DMS53 treated with DMSO at 0.1 percent for 48 hours (cell line): ENCODE results near the gene SERPINA3.
"Not testable (repeated sequence)": the region's sequence is repeated elsewhere in the genome, so short reads cannot be mapped to it uniquely, and the experiment has no call there.

Experiments used
- DNase-seq: peaks from one replicate; lab custom pipeline; 2025; ENCODE audit not compliant: unreplicated experiment; lab: John Stamatoyannopoulos, UW

The SERPINA3 gene

DNA sequence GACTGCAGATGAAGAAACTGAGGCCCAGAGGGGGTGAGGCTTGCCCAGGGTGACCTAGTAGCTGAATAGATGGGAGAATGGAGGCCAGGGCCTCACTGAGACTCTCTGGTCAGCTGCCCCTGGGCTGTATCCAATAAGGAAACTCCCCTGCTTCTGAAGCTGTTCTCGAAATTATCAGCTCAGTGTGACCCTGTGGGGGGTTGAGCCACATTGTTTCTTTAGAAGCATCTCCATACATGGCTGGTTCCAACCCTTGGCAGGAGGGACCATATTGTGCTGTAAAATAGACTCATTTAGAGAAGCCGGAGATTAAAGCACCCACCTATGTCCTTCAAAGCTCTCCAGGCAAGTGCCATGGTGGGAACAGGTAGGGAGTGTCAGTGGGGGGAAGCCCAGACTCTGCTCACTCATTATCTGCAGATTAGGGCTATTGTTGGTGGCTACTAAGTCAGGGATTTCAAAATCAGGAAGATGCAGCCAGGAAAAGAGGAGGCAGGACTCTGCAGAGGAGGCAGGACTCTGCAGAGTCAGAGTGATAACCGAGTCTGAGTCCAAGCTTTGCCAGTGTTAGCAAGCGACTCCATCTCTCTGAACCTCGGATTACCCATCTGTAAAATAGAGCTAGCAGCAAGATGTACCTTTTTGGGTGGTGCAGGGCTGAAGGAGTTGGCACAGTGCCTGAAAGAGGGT lies 27.5 kb upstream of the SERPINA3 start:
- DNase-seq = no peak

DNA sequence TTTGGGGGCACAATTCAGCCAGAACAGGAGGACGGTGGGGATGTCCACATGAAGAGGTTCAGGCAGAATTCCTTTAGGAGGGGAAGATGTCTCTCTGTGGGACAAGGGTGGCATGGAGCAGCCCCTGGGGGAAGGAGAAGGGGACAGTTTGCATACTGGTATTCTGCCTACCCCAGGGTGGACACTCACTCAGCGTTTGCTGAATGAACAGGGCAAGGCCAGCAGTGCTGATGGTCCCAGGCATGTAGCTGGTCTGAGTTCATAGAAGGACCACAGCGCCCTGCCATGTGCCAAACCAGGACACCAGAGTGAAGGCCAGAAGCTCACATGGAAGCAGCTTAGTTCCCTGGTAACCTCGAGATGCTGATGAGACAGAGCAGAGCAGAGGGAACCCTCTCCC lies 25.6 kb upstream of the SERPINA3 start:
- no peak for DNase-seq

DNA sequence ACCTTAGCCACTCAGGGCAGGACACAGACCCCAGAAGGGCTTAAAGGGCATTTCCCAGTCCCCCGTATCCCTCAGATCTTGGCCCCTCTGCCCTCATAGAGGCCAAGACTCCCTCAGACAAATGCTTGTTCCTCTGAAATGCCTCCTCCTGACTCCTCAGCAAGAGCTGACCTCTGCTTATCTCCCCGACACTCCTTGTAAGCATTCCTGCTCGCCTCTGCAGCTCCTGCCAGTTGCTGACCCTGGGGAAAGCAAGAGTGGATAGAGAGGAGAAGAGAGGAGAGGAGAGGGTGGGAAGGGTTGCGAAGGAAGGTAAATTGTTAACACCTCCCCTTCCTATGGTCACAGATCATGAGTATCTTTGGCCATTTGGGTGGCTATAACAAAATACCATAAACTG lies 23.9 kb upstream of the SERPINA3 start:
- DNase-seq = no peak

DNA sequence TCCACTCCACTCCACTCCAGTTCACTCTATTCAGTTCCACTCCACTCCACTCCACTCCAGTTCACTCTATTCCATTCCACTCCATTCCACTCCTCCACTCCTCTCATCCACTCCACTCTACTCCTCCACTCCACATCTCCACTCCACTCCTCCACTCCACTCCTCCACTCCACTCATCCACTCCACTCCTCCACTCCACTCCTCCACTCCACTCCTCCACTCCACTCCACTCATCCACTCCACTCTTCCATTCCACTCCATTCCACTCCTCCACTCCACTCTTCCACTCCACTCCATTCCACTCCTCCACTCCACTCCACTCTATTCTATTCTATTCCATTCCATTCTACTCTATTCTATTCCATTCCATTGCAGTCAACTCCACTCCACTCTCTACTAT lies 21.1 kb upstream of the SERPINA3 start:
- DNase-seq = no peak

DNA sequence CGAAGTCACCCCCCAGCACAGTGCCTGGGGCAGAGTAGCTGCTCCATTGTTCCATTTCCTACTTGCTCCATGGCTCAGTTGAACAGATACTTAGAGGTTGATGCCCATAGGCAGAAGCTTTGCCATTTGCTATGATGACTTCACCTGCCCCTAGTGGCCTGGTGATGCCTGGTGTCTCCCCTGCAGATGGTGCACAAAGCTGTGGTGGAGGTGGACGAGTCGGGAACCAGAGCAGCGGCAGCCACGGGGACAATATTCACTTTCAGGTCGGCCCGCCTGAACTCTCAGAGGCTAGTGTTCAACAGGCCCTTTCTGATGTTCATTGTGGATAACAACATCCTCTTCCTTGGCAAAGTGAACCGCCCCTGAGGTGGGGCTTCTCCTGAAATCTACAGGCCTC lies 20.3 kb upstream of the SERPINA3 start:
- DNase-seq = no peak

DNA sequence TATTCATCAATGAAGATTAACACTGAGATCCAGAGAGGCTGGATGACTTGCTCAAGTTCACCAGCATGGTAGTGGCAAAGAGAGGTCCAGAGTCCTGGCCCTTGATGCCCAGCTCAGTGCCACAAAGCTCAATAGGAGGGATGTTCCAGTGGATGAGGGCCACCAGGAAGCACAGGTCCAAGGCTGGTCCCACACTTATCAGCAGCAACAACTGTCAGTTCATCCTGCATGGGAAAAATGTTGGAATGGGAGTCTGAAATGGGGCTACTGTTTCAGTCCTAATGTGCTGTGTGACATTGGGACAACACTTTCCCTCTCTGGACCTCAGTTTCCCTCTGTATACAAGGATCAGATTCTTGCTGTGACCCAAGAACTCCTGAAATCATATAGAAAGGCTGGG lies 19.7 kb upstream of the SERPINA3 start:
- no peak for DNase-seq

DNA sequence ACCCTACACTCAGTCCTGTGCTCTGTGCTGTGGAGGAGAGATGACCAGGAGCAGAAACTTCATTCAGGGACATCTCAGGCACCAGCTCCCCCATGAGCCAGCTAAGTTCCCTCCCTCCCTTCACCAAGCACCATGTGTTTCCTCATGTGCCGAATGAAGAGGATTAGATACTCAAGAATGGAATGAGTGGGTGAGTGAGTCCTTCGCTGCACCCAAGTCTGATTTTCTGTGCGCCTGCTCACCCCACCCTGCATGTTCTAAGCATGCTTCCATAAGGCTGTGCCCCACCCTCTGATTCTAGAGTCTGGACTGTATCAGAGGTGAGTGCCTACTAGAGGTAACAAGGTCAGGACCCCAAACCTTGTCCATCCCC lies 18.8 kb upstream of the SERPINA3 start:
- no peak for DNase-seq

DNA sequence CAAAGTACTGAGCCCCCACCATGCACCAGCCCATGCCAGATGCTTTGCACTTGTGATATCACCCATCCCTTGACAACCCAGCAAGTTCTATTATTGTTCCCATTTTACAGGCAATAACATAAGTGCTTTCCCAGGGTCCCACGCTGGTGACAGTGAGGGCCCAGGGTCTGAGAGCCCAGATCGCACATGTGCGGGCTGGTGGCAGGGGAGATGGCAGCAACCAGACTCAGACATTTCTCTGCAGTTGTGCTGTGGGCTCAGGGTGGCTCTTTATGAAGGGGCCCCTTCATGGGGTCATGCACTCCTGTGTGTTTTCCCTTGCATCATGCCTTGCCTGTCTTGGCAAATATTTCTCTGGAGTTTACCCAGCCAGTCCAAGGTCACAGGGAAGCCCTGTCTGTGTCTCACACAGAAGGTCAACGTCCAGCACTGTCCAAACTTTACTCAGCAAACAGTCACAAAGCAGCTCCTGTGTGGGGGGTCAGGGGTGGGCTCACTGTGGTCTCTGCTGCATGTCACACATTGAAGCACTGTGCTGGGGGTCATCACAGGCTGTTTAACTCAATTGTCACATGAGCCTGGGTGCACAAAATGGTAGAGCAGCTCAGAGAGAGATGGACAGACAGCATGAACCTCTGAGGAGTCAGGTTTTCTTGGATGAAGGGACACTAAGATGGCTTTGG lies 18.3 kb upstream of the SERPINA3 start:
- DNase-seq = no peak

DNA sequence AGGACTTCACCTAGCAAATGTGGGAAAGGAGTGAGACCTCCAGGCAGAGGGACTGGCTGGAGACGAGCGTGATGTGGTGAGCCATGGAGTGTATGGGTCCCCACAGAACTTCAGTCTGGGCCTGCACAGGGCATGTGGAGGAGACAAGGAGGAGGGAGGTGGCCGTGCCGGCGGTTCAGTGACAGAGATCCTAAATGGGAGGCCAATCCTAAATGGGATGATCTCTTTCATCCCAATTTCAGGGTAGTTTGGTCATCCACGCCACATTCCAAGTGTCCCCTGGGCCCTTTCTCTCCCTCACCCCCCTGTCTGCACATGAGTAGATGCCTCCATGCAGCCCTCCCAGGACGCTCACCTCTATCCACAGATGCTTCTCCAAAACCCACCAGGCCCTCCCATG lies 17.8 kb upstream of the SERPINA3 start:
- DNase-seq = no peak

DNA sequence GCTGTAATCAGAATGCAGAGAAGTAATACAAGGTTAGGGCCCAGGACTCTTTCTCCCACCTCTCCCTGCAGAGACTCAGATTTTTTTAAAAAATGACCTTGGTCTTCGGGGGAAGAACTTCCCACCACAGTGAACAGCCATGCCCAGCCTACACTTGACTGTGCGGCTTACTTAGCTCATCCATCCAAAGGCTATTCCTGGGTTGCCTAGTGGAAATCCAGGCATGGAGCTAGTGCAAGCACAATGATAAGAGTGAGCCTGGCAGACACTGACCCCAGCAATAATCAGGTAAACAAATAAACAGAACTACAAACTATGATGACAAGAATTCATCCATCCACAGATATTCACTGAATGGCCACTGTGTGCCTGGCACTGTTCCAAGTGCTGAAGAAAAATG lies 16.3 kb upstream of the SERPINA3 start:
- no peak for DNase-seq

DNA sequence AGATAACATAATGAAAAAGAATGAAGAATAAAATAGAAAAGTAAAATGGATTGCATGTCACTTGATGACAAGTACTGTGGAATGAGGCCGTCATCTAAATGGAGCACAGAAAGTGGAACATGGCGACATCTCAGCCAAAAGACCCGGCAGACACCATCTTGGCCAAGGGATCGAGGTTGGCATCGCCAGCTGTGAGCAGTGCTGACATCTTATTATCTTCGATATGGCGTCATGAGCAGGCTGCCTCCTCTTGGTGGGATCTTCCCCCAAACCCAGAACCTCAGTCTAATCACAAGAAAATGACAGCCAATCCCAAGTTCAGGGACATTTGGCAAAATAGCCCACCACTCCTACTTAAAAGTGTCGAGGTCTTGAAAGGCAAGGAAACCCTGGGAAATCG lies 15.8 kb upstream of the SERPINA3 start:
- no peak for DNase-seq

DNA sequence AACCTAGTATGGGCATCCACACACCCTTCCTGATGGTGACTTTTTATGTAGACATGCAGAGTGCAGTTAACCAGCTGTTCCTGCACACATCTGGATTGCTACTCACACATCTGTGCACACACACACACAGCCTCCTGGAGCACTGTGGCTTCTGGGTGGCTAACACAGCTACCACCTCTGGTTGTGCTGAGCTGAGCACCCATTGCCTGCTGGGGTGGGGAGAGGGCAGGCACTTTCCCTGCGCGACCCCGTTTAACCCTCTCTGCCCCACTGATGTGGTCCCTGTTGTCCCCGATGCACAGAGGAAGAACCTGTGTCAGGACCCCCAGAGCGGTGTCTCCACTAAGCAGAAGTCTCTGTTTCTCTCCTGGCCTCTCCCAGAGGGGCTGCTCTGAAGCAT lies 14.4 kb upstream of the SERPINA3 start:
- no peak for DNase-seq

DNA sequence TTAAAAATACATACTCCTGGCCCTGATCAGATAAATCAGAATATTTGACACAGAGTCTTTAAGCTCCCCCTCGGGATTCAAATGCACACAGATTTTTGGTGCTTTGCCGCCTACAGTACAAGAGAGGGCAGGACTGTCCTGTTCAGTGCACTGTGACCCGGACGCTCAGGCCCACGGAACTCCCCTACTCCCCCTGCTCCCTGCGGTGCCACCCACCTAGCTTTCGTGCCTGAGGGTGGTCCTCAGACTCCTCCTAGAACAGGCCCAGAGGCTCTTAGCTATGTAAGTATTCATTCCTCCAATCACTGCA lies 13.7 kb upstream of the SERPINA3 start:
- no peak for DNase-seq

DNA sequence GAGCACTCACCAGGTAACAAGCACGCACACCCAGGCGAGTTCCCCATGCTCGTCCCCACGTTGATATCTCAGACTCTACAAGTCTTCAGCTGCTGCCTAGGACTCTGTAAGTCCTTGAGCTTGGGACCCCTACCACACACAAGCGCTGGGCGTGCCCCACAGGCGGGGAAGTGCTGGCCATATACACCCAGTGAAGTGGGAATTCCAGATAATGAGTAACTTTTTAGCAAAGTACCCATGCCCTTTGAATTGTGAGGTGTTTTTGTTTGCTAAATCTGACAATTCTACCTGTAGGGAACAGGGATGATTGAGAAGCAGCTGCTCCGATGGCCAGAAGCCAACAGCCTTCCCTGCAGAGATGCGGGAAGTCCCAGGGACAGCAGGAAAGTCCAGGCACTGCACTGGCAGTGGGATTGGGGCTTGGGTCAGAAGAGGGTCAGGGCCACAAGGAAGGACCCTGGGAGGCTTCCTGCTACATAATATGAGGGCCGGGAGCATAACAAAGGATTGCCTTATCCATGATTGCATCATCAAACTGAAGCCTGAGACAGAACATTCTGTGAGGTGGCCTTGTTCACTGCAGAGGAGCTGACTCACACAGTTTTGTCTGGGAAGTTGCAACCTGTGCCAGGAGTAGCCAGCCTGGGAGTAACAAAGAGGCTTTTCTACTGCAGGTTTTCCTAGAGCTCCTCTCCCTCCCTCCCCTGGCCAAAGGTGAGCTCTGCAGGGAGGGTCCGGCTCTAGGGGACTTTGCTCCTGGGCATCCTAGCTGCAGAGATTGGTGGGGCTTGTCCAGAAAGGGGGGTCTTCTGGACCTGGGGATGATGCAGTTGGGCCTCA lies 13.2 kb upstream of the SERPINA3 start:
- DNase-seq = no peak

DNA sequence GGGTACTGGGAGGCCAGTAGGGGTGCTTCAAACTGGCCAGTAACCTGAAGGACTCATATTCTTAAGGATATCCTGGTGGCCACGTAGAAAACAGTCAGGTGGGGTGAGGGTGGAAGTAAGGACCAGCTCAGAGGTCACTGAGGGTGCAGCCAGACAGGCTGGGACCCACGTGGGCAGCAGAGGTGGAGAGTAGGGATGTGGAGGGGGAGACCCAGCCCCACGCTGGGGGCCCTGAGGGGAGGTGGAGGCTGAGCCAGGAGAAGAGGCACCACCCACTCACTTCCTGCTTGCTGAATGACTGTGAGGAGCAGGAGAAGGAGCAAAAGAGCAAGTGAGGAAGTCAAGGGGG lies 12.6 kb upstream of the SERPINA3 start:
- DNase-seq = no peak

DNA sequence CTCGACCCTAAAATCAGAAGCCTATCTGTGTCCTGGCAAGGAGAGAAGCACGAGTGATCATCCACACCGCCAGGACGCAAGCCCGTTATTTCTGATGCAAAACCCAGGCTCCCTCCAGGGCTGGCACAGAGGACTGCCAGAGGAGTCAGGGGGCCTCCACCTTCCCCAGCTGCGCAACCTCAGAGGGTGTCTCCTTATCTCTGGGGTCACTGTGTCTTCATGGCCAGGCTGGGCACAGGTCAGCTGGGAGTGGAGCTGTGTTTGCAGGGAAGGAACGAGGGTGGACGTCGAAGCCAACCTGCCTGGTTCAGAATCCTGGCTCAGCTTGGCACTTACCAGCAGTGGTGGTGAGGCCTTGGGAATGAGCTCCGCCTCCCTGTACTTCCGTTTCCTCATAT lies 12.0 kb upstream of the SERPINA3 start:
- no peak for DNase-seq

DNA sequence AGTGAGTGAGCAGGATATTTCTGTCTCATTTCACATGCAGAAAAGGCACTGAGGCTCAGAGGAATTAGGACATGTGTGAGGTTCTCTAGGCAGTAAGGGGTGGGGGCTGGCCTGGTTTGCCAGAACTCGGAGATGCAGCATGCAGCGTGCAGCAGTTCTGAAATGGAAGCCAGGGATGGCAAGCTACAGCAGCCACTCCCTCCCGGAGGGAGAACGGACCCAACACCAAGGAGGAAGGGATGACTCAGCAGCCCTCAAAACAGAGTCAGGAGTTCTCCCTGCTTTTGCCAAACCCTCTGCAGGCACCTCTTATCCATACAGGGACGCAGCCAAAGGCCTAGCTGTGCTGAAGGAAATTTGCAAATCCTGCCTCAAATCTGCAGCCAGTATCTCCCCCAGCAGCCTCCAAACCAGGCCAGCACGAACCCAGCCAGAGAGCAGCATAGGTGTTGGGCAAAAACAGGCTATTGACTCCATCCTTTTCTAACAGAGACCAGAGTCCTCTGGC lies 10.3 kb upstream of the SERPINA3 start:
- no peak for DNase-seq

DNA sequence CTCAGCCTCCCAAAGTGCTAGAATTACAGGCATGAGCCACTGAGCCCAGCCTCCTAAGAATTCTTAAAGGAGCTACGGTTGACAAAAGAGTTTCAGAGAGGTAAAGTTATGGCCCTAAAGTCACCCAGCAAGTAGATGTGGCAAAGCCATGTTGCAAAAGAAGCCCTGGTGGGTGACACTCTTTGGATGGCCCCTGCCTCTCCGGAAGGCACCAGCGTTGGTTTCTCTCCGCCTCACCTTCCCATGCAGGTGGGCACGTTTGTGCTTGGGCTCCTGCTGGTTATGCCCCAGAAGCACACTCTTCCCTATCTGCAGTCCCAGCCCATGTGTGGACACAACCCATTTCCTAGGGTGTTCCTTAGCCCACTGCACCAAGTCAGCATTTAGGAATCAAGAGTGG lies 9.5 kb upstream of the SERPINA3 start:
- no peak for DNase-seq

DNA sequence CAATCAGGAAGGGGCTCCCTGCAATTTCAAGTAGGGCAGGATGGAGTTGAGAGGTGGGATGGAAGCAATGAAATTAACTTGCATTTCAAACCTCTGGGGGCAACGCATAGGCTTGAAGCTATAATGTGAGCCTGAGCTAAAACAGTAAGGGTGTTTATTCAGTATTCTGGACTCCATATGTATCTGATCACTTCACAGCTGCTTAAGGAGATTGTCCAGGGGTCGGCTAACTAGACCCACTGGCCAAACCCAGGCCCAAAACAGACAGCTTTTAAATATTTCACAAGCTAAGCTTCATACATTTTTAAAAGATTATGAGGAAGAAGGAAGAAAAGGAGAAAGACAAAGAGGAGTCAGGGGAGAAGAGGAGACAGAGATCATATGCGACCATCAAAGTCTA lies 6.8 kb upstream of the SERPINA3 start:
- DNase-seq = no peak

DNA sequence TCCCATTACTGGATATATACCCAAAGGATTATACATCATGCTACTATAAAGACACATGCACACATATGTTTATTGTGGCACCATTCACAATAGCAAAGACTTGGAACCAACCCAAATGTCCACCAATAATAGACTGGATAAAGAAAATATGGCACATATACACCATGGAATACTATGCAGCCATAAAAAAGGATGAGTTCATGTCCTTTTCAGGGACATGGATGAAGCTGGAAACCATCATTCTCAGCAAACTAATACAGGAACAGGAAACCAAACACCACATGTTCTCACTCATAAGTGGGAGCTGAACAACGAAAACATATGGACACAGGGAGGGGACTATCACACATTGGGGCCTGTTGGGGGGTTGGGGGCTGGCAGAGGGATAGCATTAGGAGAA lies 3.2 kb upstream of the SERPINA3 start:
- not testable (repeated sequence) for DNase-seq

DNA sequence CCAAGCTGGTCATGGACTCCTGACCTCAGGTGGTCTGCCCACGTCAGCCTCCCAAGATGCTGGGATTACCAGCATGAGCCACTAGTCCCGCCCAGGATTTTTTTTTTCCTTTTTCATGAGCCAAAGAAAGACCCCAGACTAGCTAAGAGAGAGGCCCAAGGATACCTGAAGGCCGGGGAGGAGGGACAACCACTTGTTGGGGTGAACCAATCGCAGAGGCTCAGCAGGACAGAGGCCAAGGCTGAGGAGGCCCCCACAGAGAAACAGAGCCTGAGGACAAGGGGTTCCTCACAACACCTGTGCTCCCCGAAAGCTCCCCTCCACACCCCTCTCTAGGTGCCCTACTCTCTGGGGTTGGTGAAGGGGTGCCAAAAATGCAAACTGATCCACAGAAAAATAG lies 1.0 kb upstream of the SERPINA3 start:
- no peak for DNase-seq
